Activated effector memory CD4-positive, alpha-beta T cell treated with Interleukin-2 at 50 U/mL for 16 hours (primary cell): Measurements from ENCODE around the gene PHF1.

ENCODE experiments used
- DNase-seq: peaks from one replicate; pipeline ENCODE4 v3.0.0-alpha.2; 2020

The PHF1 gene

DNA sequence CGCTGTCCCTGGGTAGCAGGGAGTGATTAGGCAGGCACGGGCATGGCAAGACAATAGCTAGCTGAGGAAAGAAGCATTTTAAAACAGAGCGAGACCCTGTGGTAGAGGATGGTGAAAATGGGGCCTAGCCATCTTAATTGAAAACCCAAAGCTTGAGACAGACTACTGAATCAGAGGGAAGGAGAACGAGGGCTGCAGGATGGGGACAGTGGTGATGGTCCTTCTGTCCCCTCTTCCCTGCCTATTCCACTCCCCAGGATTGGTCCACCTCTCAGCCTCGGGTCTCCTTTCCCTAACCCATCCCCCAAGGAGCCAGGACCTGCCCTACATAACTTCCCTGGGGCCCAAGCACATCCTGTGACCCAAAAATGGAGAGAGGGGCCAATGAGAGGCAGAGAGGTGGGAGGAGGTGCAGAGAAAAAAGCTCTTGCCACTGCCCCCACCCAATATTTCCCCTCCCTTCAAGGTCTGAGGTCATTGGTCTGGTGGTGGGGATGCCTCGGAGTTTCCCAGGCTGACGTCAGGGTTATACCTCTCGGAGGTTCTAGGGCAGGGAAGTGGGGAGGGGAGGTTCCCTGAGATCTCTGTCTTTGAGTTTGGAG lies 8.0 kb downstream of the PHF1 start:
- DNase-seq: no peak

DNA sequence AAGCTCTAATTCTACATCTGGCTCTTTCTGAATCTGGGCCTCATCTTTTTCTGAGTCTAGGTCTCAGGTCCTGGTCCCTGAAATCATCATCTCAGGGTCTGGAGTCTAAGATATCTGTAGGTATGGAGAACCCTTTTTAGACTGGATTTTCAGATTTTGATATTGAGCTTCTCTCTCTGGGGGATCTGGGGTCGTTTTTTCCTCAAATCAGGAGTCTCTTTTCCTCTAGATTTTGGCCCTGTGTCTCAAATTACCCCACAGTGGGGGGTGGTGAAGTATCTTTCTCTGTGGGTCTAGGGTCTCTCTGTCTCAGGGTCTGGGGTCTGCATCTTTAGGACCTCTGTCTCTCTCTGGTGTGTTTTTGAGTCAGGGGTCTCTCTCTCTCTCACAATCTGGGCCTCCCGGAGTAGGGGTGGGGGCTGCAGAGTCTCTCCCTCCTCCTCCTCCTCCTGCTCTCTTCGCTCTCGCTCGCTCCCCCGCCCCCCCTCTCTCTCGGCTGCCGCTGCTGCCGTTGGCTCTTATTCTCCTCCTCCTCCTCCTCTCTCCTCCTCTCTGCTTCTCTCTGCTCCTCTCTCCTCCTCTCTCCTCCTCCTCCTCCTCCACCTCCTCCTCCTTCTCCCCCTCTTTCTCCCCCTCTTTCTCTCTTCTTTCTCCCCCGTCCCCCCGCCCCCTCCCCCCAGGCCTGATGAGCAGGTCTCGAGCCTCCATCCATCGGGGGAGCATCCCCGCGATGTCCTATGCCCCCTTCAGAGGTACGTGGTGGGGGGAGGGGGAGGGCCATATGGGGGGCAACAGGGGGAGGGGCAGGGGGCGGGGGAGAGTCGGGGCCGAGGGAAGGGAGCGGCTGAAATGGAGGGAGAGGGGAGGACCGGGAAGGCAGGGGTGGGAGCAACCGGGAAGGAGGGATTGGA lies 9.0 kb downstream of the PHF1 start, which contains the start of gene SYNGAP1:
SYNGAP1 (plus strand) TSS at position 486 of the 911 bp plus-strand sequence; CDS start at position 686, 200 bp downstream.
- no peak for DNase-seq

- DNase-seq: no peak
Observed at GRCh38 chr6:33420491-33421343, 9.9 kb downstream of the PHF1 start.

DNA sequence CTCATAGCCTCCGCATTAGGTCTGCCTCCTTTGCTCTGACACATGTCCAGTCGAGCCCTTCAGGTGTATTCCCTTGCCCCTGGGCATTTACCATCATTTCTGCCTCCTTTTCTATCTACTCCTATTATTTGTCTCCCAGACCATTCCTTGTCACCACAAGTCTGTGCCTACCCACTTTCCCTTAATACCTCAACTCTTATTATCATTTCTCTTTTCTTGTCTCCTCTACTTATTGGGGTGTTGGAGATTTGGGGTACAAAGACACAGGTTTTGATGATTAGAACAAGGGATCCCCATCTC lies 10.5 kb downstream of the PHF1 start:
- no peak for DNase-seq

- no peak for DNase-seq
Observed at GRCh38 chr6:33423777-33424176, 13.0 kb downstream of the PHF1 start.

DNA sequence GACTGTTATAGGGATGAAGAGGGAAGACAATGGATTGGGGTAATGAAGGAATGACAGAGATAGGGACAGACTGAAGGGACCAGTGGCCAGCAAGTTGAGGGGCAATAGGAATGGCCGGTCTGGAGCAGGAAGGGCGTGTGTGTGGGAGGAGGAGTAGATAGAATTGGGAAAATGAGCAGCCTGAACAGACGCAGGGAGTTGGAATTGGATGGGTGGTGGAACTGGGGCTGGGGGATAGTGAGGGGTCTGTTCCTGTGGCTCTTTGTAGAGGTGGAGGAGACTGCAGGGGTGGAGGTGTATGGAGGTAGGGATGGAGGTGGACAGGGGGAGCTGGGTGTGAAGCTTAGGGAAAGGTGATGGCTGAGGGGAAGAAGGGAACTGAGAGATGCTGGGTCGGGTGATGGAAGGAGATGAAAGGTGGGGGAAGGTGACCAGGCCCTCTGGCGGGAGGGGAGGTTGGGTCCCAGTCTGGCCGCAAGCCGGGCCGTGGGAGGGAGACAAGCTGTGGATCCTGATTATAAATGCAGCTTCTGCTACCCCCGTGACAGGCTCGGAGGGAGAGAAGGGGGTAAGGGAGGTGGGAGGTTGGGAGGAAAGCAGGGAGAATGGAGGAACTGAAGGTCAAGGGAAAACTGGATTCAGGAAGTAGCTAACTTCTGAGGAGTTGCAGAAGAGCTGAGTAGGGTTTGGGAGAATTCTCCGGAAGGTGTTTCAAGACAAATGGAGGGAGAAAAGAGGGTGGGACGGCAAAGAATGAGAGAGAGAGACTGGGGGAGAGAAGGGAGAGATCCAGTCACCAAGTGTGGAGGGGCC lies 14.2 kb downstream of the PHF1 start:
- DNase-seq: no peak

GRCh38 chr6:33425668-33426577 lies 15.1 kb downstream of the PHF1 start:
- peak; percentile 73 for DNase-seq

GRCh38 chr6:33426590-33427511 lies 16.0 kb downstream of the PHF1 start:
- DNase-seq: no peak

DNA sequence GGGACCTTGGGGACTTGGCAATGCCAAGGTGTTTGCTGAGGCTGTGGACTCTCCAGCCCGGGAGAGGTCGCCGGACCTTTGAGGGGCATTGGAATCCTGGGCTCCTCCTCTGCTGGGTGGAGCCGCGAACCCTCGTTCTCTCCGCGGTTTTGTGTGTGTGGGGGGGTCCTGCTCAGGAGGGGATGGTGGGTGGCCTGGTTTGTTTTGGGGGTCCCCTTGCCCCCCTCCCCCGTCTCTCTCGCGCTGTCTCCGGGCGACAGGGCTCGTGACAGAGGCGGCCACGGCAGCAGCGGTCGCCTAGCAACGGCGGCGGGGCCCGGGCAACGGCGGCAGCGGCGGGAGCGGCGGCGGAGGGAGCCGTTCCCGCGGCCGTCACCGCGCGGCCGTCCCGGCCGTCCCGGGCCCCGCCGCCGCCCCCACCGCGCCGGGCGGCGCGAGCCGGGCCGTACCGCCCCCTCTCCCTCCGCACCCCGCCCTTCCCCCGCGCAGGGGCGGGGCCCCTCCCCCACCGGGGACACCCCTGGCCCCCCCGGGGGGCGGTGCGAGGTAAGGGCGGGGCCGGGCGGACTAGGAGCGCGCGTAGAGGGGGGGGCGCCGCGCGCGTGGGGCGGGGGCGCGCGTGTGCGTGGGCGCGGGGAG lies 16.9 kb downstream of the PHF1 start:
- no peak for DNase-seq

GRCh38 chr6:33428224-33428965 lies 17.6 kb downstream of the PHF1 start:
- no peak for DNase-seq

GRCh38 chr6:33428966-33429749 lies 18.3 kb downstream of the PHF1 start:
- no peak for DNase-seq

GRCh38 chr6:33429750-33430052 lies 18.9 kb downstream of the PHF1 start:
- DNase-seq: no peak

DNA sequence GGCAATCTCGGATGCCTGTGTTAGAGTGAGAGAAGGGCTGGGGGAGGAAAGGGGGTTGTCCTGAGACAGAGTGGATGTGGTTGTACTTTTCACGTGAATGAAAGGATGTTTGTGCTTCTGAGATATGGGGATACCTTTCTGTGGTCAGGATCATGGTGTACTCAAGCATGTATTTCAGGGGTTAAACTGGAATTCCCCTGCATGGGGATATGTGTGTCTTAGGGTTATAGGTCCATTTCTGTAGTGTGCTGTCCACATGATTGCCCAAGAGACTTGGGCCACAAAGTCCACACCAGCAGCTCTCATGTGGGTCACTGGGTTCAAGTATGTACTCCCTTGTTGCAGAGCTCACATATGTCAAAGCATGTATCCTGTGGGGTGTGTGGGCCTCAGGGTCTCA lies 19.5 kb downstream of the PHF1 start:
- no peak for DNase-seq

- DNase-seq: peak; percentile 72
Observed at GRCh38 chr6:33430991-33431879, 20.4 kb downstream of the PHF1 start.

- DNase-seq: no peak
Observed at GRCh38 chr6:33431880-33432541, 21.2 kb downstream of the PHF1 start.

- DNase-seq: no peak
Observed at GRCh38 chr6:33432546-33432945, 21.7 kb downstream of the PHF1 start.

DNA sequence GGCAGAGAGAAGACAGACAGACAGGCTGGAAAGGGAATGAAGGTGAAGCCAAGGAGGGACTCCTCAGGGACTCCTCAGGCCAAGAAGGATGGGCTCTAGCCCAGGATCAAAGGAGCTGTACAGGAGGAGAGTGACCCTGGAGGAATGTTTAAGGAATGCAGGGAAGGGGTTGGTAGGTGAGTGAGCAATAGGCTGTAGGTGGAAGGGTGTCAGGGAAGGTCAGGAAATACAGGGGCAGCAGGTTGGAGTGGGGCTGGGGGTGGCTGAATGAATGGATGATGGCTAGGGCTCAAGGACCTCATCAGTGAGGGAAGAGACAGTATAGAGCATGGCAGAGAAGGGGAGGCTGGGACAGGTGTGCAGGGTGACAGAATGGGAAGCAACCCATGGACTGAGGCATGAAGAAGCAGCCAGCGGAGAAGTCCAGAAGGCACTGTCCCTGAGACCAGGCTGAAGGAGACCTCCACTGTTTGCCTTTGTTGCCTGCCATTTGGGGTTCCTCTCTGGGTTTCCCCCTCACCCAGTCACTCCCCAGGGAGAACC lies 22.3 kb downstream of the PHF1 start:
- DNase-seq: no peak
